ENCODE data around the gene ASB14.
A peak's percentile ranks its signal among the peaks of the same experiment; 100 is the strongest.
"Not testable (repeated sequence)": the region's sequence is repeated elsewhere in the genome, so short reads cannot be mapped to it uniquely, and the experiment has no call there.

ASB14 gene

DNA sequence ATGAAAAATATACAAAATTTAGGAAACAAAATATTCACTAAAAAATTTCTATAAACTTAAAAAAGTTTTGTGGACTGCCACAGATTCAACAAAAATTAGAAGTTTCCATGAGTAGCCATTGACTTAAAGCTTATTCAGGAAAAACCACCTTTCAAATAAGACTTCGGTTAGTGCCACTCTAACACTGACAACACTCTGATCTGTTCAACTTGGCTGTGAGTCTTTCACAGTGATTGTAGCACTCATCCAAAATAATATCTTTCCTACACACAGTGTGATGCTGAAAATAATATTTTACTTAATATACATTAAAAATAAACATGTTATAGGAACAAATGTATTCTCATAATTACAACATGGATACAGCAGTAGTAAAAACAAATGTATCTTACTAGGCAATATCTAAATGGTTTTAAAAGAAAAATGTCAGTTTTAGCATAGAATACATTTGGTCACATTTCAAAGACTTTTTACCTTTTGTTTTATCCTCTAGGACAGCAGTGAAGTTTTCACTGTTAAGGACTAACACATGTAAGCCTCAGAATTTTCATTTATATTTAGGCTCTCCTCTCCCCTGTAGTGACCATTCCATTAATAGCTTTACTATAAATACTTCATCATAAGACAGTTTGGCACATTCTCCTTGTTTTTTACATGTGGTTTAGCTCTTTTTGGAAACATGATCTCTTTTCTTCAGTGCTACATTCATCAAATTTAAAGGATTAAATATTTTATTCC, at the start of gene ASB14:
TSS of gene ASB14 (minus strand) at position 527 of the 738 bp plus-strand sequence. CDS start 652 bp downstream, outside the sequence.
- no peak for DNase-seq

GRCh38 chr3:57339071-57339642, 46.7 kb upstream of the ASB14 start:
- not testable (repeated sequence) for DNase-seq

GRCh38 chr3:57338272-57339070, 46.0 kb upstream of the ASB14 start:
- DNase-seq = not testable (repeated sequence)

GRCh38 chr3:57335283-57335938, 42.9 kb upstream of the ASB14 start:
- no peak for DNase-seq

- DNase-seq = no peak
Measured at GRCh38 chr3:57331078-57331610, 38.7 kb upstream of the ASB14 start.

- DNase-seq = not testable (repeated sequence)
Measured at GRCh38 chr3:57326498-57326897, 34.0 kb upstream of the ASB14 start.

DNA sequence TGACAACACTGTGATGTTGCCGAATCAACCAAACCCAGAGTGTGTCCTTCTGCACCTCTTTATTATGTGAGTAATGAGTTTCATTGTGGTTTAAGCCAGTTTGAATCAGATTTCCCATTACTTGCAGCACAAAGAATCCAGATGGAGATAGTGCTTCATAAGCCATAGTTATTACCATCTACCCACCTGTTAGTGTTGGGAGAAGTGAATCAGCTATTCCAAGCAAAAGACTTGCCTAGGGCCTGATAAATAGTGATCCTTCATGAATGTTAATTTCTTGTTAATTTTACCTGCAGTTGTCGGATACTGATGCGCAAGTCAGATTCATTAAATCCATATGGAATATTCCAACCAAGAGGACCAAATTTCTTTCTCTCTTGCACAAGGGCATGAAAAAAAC, 21.7 kb upstream of the ASB14 start:
- DNase-seq = no peak

DNA sequence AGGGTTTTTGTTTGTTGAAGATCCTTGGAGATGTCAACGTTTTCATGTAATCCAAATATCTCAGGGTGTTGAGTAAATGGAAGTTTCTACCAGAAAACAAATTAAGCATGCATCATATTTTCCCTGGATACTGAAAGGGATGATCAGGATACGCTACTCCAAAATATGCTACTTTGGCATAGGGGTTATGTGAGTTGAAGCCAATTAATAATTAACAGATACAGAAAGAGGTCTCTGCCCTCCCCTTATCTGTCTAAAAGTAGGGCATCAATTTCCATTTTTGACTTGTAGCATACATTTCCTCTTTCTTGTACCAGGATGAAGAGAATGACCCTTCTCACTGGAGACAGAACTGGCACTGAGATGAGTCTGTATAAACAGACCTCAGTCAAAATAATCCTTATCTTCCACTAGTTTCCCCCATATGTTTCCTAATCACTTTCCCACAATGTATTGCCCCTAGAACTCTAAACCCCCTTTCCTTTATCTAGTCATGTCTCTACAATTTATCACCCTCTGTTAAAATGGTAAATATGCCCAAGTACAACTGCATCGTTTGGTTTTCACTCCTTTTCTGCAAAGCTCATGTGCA, 17.4 kb upstream of the ASB14 start:
- no peak for DNase-seq

- not testable (repeated sequence) for DNase-seq
Measured at GRCh38 chr3:57303520-57303919, 11.0 kb upstream of the ASB14 start.

DNA sequence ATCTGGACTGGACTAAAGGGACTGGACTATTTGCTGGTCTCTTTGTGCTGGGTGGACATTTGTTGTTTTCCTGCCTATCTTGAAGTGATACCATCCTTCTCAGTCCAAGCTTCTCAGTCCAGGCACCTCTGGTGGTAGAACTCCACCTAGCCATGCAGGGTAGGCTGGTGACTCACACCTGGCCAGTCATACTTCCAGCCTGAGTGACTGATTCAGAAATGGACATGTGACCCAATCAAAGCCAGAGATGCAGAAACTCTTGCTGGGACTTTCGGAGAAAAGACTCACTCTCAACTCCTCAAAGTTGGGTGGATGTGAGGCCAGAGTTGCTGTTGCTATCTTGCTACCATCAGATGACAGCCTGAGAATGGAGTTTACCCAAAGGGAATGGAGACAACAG, 5.6 kb upstream of the ASB14 start:
- DNase-seq = no peak

- no peak for DNase-seq
Measured at GRCh38 chr3:57292897-57293526, 527 bp upstream of the ASB14 start.

GRCh38 chr3:57288403-57288802, 4.1 kb downstream of the ASB14 start:
- DNase-seq = no peak

- DNase-seq = no peak
Measured at GRCh38 chr3:57287205-57287604, 5.3 kb downstream of the ASB14 start.

DNA sequence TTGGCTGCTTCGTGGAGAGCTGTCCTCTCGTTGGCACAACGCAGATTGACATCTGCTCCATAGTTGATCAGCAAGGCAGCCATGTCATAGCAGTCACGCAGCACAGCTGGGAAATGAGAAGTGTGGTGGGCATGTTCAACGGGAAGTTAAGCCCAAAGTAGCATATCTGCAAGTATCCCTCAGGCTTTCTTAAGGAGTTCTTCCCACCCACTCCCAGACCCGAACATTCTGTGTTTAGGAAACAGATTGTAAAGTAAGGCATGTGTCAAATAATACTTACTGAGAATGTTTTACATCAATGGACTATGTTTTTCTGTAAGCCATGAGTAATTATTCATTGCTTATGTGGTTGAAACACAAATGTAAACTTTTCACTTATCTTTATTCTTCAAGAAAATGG, 9.2 kb downstream of the ASB14 start:
- no peak for DNase-seq

DNA sequence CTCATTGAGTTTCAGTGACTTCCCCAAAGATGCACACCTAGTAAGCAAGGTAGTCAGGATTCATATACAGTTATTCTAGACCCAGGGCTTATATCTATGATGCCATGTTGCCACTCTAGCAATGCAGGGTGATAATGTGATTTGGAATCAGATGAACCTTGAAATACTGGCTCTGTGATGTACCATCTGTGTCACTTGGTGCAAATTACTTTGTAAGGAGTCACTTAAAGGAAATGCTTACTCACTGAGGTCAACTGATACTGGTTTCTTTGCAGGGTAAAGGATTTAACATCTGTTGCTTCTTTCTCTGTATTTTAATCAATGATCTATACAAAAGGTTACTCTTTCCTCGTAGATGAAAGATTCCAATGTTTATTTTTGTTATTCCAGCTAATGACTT, 10.8 kb downstream of the ASB14 start:
- peak; percentile 62 for DNase-seq

DNA sequence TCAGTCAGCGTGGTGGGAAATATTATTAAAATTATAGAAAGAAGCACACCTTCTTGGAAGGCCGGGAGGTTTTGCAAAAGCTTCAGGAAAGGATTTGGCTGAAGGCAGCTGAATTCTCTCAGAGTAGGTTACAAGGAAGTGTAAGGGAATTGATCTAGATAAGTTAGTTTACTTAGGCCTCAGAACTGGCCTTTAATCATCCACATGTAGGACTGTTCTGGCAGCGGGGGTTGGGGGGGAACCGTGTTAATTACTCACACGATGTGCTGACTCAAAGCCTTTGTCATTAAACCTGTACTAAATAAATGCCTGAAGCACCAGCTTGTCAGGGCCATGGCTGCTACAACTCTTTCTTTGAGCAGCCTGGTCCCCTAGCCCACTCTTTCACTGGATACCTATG, 12.8 kb downstream of the ASB14 start:
- DNase-seq = no peak

DNA sequence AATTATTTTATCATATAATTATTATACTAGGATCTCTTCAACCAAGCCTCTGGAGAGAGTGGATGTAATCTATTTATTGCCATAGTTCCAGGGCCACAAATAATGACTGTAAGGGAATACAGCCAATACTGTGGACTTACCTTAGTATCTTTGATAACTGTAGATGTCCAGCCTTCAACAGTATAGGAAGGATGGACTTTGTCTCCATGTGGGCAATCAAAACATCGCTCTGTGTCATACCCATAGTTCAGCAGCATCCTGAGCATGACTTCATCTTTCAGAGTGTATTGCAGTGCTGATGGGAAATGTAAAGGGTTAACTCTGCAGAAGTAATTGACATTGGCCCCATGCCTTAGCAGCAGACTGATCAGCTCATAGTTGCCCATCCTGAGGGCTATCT, 14.2 kb downstream of the ASB14 start:
- DNase-seq = no peak

- DNase-seq = no peak
Measured at GRCh38 chr3:57275393-57275792, 17.1 kb downstream of the ASB14 start.

- no peak for DNase-seq
Measured at GRCh38 chr3:57274845-57275244, 17.6 kb downstream of the ASB14 start.

GRCh38 chr3:57268416-57268815, 24.1 kb downstream of the ASB14 start:
- no peak for DNase-seq

GRCh38 chr3:57261929-57262328, 30.6 kb downstream of the ASB14 start:
- DNase-seq = no peak

DNA sequence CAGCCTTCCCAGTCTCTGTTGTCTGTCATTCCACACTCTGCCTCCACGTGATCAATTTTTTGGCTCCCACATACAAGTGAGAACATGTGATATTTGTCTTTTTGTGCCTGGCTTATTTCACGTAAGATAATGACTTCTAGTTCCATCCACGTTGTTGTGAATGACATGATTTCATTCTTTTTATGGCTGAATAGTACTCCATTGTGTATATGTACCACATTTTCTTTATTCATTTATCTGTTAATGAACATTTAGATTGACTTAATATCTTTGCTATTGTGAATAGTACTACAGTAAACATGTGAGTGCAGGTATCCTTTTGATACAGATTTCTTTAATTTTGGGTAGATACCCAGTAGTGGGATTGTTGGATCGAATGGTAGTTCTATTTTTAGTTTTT, 31.4 kb downstream of the ASB14 start:
- no peak for DNase-seq

Measured in NCI-H524 treated with DMSO at 0.1 percent for 48 hours (cell line).